Measurements from ENCODE around the gene LTBP1. TPM values are rescaled to one million over a fixed set of nuclear protein-coding genes. Genes with fewer than 3 reads are reported as not detected.

LTBP1 gene
- total and polyA plus RNA-seq, 12 donors, result 6.2 to 47.2 (median 15.5) TPM

- TF ChIP-seq POLR2A (IDR thresholded peaks at IDR 0.05), result no peak
- Histone ChIP-seq H3K4me1 (replicated peaks in 1 of 2) (no peaks in the 10 kb centered on the region), H3K27me3 (no peaks in the 10 kb centered on the region), H3K4me3 (no peak overlapping the region), H3K9me3 (replicated peaks in 1 of 3) (no peaks in the 10 kb centered on the region), H3K27ac (no peak overlapping the region), H3K36me3 (replicated peaks in 1 of 2) (no peaks in the 10 kb centered on the region)
- WGBS, 4 donors, result 83 to 85% (median 84%) methylated on average over 4 of the region's 4 CpGs
- DNase-seq, result no peak
- intact Hi-C loops (cut with DNase I), result loop anchor here in 1 of 2 donors (10.0 kb wide), 2 partner anchors 227 to 337 kb away; no protein-coding TSS in a partner anchor
Observed at GRCh38 chr2:33038230-33038629, 91.5 kb downstream of the LTBP1 start.

GRCh38 chr2:33038799-33039198 lies 92.0 kb downstream of the LTBP1 start:
- 78 to 96% (median 94%) methylated on average over 3 to 4 of the region's 4 CpGs for WGBS, 4 donors
- no peak for TF ChIP-seq CTCF (IDR thresholded peaks at IDR 0.05)
- no peak for TF ChIP-seq POLR2A (IDR thresholded peaks at IDR 0.05)
- no peaks in the 10 kb centered on the region for H3K4me1 ChIP-seq (replicated peaks in 1 of 2)
- H3K4me3 ChIP-seq, result no peak overlapping the region
- H3K27me3 ChIP-seq, result no peaks in the 10 kb centered on the region
- intact Hi-C loops (cut with DNase I), result loop anchor here in 1 of 2 donors (10.0 kb wide), 2 partner anchors 226 to 336 kb away; no protein-coding TSS in a partner anchor
- no peak for DNase-seq
- H3K27ac ChIP-seq, result no peak overlapping the region
- H3K36me3 ChIP-seq (replicated peaks in 1 of 2), result no peaks in the 10 kb centered on the region
- no peaks in the 10 kb centered on the region for H3K9me3 ChIP-seq (replicated peaks in 1 of 3)

GRCh38 chr2:33040541-33040940 lies 93.8 kb downstream of the LTBP1 start:
- Histone ChIP-seq H3K27ac (no peak overlapping the region), H3K36me3 (replicated peaks in 1 of 2) (no peaks in the 10 kb centered on the region), H3K4me3 (no peak overlapping the region), H3K4me1 (replicated peaks in 1 of 2) (no peaks in the 10 kb centered on the region), H3K9me3 (replicated peaks in 1 of 3) (no peaks in the 10 kb centered on the region), H3K27me3 (no peaks in the 10 kb centered on the region)
- 89 to 93% (median 91%) methylated on average over 4 of the region's 4 CpGs for WGBS, 4 donors
- intact Hi-C loops (cut with DNase I), result no loop called here
- TF ChIP-seq CTCF (IDR thresholded peaks at IDR 0.05) (no peak), POLR2A (IDR thresholded peaks at IDR 0.05) (no peak)
- no peak for DNase-seq

- no peak for DNase-seq
- H3K4me1 ChIP-seq (replicated peaks in 1 of 2), result no peaks in the 10 kb centered on the region
- H3K36me3 ChIP-seq (replicated peaks in 1 of 2), result no peaks in the 10 kb centered on the region
- WGBS, 4 donors, result 76 to 89% (median 83%) methylated on average over 1 of the region's 1 CpG
- TF ChIP-seq CTCF (IDR thresholded peaks at IDR 0.05) (no peak), POLR2A (IDR thresholded peaks at IDR 0.05) (no peak)
- H3K27me3 ChIP-seq, result no peaks in the 10 kb centered on the region
- intact Hi-C loops (cut with DNase I), result no loop called here
- no peak overlapping the region for H3K4me3 ChIP-seq
- H3K9me3 ChIP-seq (replicated peaks in 1 of 3), result no peaks in the 10 kb centered on the region
- no peak overlapping the region for H3K27ac ChIP-seq
Observed at GRCh38 chr2:33042265-33042664, 95.5 kb downstream of the LTBP1 start.

GRCh38 chr2:33042819-33043218 lies 96.1 kb downstream of the LTBP1 start:
- no peak for TF ChIP-seq POLR2A (IDR thresholded peaks at IDR 0.05)
- no peak for TF ChIP-seq CTCF (IDR thresholded peaks at IDR 0.05)
- WGBS, 4 donors, result 90 to 96% (median 93%) methylated on average over 3 of the region's 3 CpGs
- H3K36me3 ChIP-seq (replicated peaks in 1 of 2), result no peaks in the 10 kb centered on the region
- no peak overlapping the region for H3K27ac ChIP-seq
- no peaks in the 10 kb centered on the region for H3K27me3 ChIP-seq
- H3K4me3 ChIP-seq, result no peak overlapping the region
- intact Hi-C loops (cut with DNase I), result no loop called here
- H3K4me1 ChIP-seq (replicated peaks in 1 of 2), result no peaks in the 10 kb centered on the region
- DNase-seq, result no peak
- H3K9me3 ChIP-seq (replicated peaks in 1 of 3), result no peaks in the 10 kb centered on the region

Data from adrenal gland (tissue), 12 donors.